GM12878 (cell line): Measurements from ENCODE around the gene LZTFL1. TPM values are rescaled to one million over a fixed set of nuclear protein-coding genes. Genes with fewer than 3 reads are reported as not detected.

Source experiments
- ATAC-seq: fragments of 200-7000 bp; cut with Tn5 transposase; 3 replicates; pipeline ENCODE4 v1.9.1; 2020; ENCODE audit warnings: mild to moderate bottlenecking, moderate library complexity
- BruUV-seq: library from RNA; stranded (reverse); fragments of 400-500 nt; replicated peaks from 2 replicates; lab custom pipeline; 2021; lab: Mats Ljungman, UMichigan
- CTCF ChIA-PET: fragments of 300-600 bp; sonication (Branson Sonifier 250); formaldehyde crosslinking; extraction: SDS; loops from one replicate; lab custom pipeline; 2021; ENCODE audit warnings: inconsistent platforms; lab: Yijun Ruan, JAX
- POLR2A ChIA-PET: fragments of 350-600 bp; formaldehyde crosslinking; extraction: SDS; loops from one replicate; lab custom pipeline; 2021; ENCODE audit warnings: inconsistent platforms; lab: Charles Lee
- RAD21 ChIA-PET: fragments of 300-600 bp; sonication (Branson Sonifier 250); formaldehyde crosslinking; loops from one replicate; lab custom pipeline; 2023; ENCODE audit warnings: antibody characterized with exemption; ENCODE audit not compliant: unreplicated experiment; lab: Charles Lee
- SMC1A ChIA-PET: fragments of 300-600 bp; sonication (Branson Sonifier 250); formaldehyde crosslinking; loops from one replicate; lab custom pipeline; 2023; ENCODE audit not compliant: unreplicated experiment, uncharacterized antibody; lab: Charles Lee
- DNase-seq: peaks from one replicate; pipeline ENCODE4 v3.0.0-alpha.2; 2011; ENCODE audit warnings: low read depth, low spot score
- FAIRE-seq: peaks from 3 replicates; lab custom pipeline; 2011; peaks lifted over from hg19 to GRCh38; lab: Jason Lieb, UNC
- H2AFZ ChIP-seq: 2 replicates; pipeline ENCODE4 v1.6.0; 2011; ENCODE audit warnings: low read depth, low read length, control low read depth; ENCODE audit not compliant: control insufficient read depth
- H3K27ac ChIP-seq: 2 replicates; pipeline ENCODE4 v1.5.1; 2011; ENCODE audit warnings: control low read depth; ENCODE audit not compliant: control insufficient read depth, insufficient read depth
- H3K27me3 ChIP-seq, 2 experiments: replicated peaks in 1 of 2; 2 replicates each; pipeline versions ENCODE4 v1.6.0 to v1.6.1; 2011; ENCODE audit warnings: low read length in 1 of 2; ENCODE audit not compliant: control insufficient read depth in 2 of 2, insufficient read depth in 2 of 2
- H3K36me3 ChIP-seq, 2 experiments: 2 replicates each; pipeline ENCODE4 v1.5.1; 2011; ENCODE audit warnings: low read length in 1 of 2; ENCODE audit not compliant: control insufficient read depth in 2 of 2, insufficient read depth in 2 of 2
- H3K4me1 ChIP-seq: 2 replicates; pipeline ENCODE4 v1.6.1; 2011; ENCODE audit warnings: mild to moderate bottlenecking, low read length, moderate library complexity, mixed read lengths; ENCODE audit not compliant: control insufficient read depth, insufficient read depth
- H3K4me2 ChIP-seq: 2 replicates; pipeline ENCODE4 v1.6.0; 2011; ENCODE audit warnings: control low read depth; ENCODE audit not compliant: control insufficient read depth, insufficient read depth
- H3K4me3 ChIP-seq: fragments of 200-600 bp; sonication (generic); 2 replicates; pipeline ENCODE4 v1.5.1; 2016
- H3K79me2 ChIP-seq: 2 replicates; pipeline ENCODE4 v1.6.0; 2011; ENCODE audit warnings: low read length; ENCODE audit not compliant: control insufficient read depth, insufficient read depth
- H3K9ac ChIP-seq: 2 replicates; pipeline ENCODE4 v1.8.0; 2011; ENCODE audit warnings: low read length, control low read depth, mixed read lengths; ENCODE audit not compliant: control insufficient read depth, insufficient read depth
- H3K9me3 ChIP-seq: replicated peaks from 3 replicates; pipeline ENCODE4 v1.5.1; 2011; ENCODE audit warnings: mild to moderate bottlenecking, low read length; ENCODE audit not compliant: control insufficient read depth, insufficient read depth
- H4K20me1 ChIP-seq: 2 replicates; pipeline ENCODE4 v1.6.0; 2011; ENCODE audit not compliant: control insufficient read depth, insufficient read depth
- ATF2 ChIP-seq: IDR thresholded peaks from 2 replicates; pipeline ENCODE4 v1.6.1; 2012; ENCODE audit warnings: low read length, inconsistent platforms
- BMI1 ChIP-seq: fragments of 450-650 bp; IDR thresholded peaks from 2 replicates; pipeline ENCODE4 v1.6.1; 2016; ENCODE audit warnings: mild to moderate bottlenecking, moderate library complexity, borderline replicate concordance
- ESRRA ChIP-seq: IDR thresholded peaks from 2 replicates; pipeline ENCODE4 v1.6.1; 2012; ENCODE audit warnings: mild to moderate bottlenecking, low read length, improper control_type of control experiment
- IKZF1 ChIP-seq: fragments of 450-650 bp; conservative IDR thresholded peaks from 2 replicates; pipeline ENCODE4 v1.6.1; 2017; ENCODE audit warnings: antibody characterized with exemption, mild to moderate bottlenecking
- JUNB ChIP-seq: IDR thresholded peaks from 2 replicates; pipeline ENCODE4 v1.6.1; 2016; ENCODE audit warnings: antibody characterized with exemption, mild to moderate bottlenecking
- LARP7 ChIP-seq: fragments of 450-650 bp; IDR thresholded peaks from 2 replicates; pipeline ENCODE4 v1.6.1; 2017; ENCODE audit warnings: mild to moderate bottlenecking
- NKRF ChIP-seq: fragments of 450-650 bp; conservative IDR thresholded peaks from 2 replicates; pipeline ENCODE4 v1.6.1; 2017; ENCODE audit warnings: mild to moderate bottlenecking, moderate library complexity
- PKNOX1 ChIP-seq: fragments of 450-650 bp; IDR thresholded peaks from 2 replicates; pipeline ENCODE4 v1.6.1; 2016; ENCODE audit warnings: mild to moderate bottlenecking
- POU2F2 ChIP-seq: IDR thresholded peaks from 3 replicates; pipeline ENCODE4 v1.6.1; 2011; ENCODE audit warnings: low read depth, mild to moderate bottlenecking, low read length, borderline replicate concordance
- SRF ChIP-seq, 2 experiments: IDR thresholded peaks; 2 replicates each; pipeline ENCODE4 v1.6.1; 2011; ENCODE audit warnings: low read depth in 2 of 2, low read length in 2 of 2, mild to moderate bottlenecking in 1 of 2, moderate library complexity in 1 of 2
- TBL1XR1 ChIP-seq: IDR thresholded peaks from 2 replicates; pipeline ENCODE4 v1.6.1; 2012; ENCODE audit warnings: low read depth, low read length, improper control_type of control experiment
- TCF12 ChIP-seq: IDR thresholded peaks from 2 replicates; pipeline ENCODE4 v1.6.1; 2011; ENCODE audit warnings: low read depth, mild to moderate bottlenecking, low read length
- ZBED1 ChIP-seq: IDR thresholded peaks from 2 replicates; pipeline ENCODE4 v1.6.1; 2016; ENCODE audit warnings: borderline replicate concordance
- WGBS: methylation state at CpG from one replicate; pipeline ENCODE4 v1.1.6; 2016; ENCODE audit warnings: low lambda C conversion rate; ENCODE audit not compliant: insufficient replicate concordance, insufficient coverage; ENCODE audit errors: missing lambda C conversion rate; 5-methylcytosine and 5-hydroxymethylcytosine counted together
- in situ Hi-C: fragments of 300-500 bp; cut with MboI; formaldehyde crosslinking; loops from 9 replicates; pipeline ENCODE4 v1.14.3; 2018; ENCODE audit warnings: mixed read lengths
- intact Hi-C: fragments of 100-400 bp; cut with micrococcal nuclease; formaldehyde crosslinking; loops from one replicate; pipeline ENCODE4 v1.14.2; 2022; ENCODE audit not compliant: unreplicated experiment
- polyA plus RNA-seq, 11 experiments: library from polyadenylated mRNA; depleted of rRNA in 4 of 11; unstranded in 6 of 11; stranded (reverse) in 5 of 11; fragments of >200 nt; fragmentation: Nextera tagmentation in 4 of 11; fragmentation: Illumina TruSeq in 1 of 11; extraction: Ambion mirVana in 4 of 11; extraction: Trizol in 1 of 11; gene quantifications; 1 replicate in 1 of 11; 2 replicates in 10 of 11; pipeline versions ENCODE4 v1.2.1 to v1.2.3, GENCODE V29; 2011 to 2016; ENCODE audit warnings: inconsistent platforms in 2 of 11, missing spikeins in 2 of 11, low read depth in 1 of 11
- total RNA-seq, 4 experiments: library from RNA; depleted of rRNA in 3 of 4; stranded (reverse); fragments of >200 nt in 3 of 4; fragmentation: Illumina TruSeq in 1 of 4; extraction: Trizol in 1 of 4; gene quantifications; 2 replicates each; pipeline versions ENCODE4 v1.2.1 to v1.2.3, GENCODE V29; 2013 to 2021

The LZTFL1 gene
- total and polyA plus RNA-seq, 10 of the 15 experiments (the other 5 are each of a cell fraction or from before 2014, with no cell fraction given): 9.8 to 74.1 (median 11.9) TPM

DNA sequence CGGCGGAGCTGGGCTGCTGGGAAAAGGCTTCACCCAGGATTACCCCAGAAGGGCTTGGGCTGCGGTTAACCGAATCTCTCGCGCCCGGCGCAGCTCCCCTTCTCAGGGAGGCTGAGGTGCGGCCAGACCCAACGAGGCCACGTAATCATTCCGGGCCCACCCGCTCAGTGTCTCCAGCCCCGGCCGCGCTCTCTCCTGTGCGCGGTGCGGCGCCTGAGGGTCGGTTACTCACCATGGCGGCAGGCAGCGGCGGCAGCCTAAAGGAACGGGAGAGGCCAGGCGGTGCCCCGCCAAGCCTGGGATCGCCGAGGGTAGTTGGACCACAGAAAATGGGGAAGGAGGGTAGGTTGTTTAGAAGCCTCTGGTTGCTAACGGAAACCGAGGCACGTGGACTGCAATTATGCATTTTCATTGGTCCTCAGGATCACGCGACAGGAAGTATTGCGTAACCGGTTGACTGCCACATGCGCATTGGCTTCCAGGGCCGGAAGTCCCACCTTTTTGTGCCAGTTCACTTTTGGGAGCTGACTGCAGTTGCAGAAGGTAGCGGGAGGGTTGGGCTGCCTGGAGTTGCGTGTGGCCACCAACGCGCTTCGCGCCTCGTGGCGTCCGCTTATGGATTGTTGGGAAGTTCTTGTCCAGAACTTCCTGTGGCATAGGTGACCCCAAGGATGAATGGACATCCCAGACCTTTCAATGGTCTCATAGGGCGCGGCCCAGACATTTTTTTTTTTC lies at the start of gene LZTFL1 (continued):
- peak; percentile 16; the same call in 1 of the 2 replicates for TF ChIP-seq JUNB
- TF ChIP-seq NKRF: peak; percentile 99
- peak; percentile 42; the same call in 1 of the 2 replicates for TF ChIP-seq IKZF1
- TF ChIP-seq PKNOX1: peak; percentile 79
- no peak; the same call in 1 of the 2 replicates for TF ChIP-seq ZBED1

GRCh38 chr3:45890405-45890804 lies 48.5 kb upstream of the LZTFL1 start:
- ChIA-PET CTCF (interaction anchor here (0.9 to 1.0 kb wide), 3 partner anchors 15 to 38 kb away, joined by 3 read pairs; no protein-coding TSS in a partner anchor), RAD21 (interaction anchor here (0.8 to 1.3 kb wide), 3 partner anchors 9 to 22 kb away, joined by 3 to 6 read pairs (median 4); no protein-coding TSS in a partner anchor), POLR2A (interaction anchor here (0.8 to 1.6 kb wide), 6 partner anchors 9 to 94 kb away, joined by 3 to 7 read pairs (median 3); partner anchors contain the start of gene SLC6A20), SMC1A (interaction anchor here (0.8 to 2.0 kb wide), 5 partner anchors 14 to 47 kb away, joined by 3 to 7 read pairs (median 3); no protein-coding TSS in a partner anchor)
- H3K27me3 ChIP-seq: no peaks in the 10 kb centered on the region
- no peaks in the 10 kb centered on the region for H3K79me2 ChIP-seq
- TF ChIP-seq TBL1XR1 (no peak), ATF2 (no peak), POU2F2 (no peak), BMI1 (no peak), ESRRA (no peak), LARP7 (no peak), SRF (IDR thresholded peaks at IDR 0.05; ENCODE audit: low read depth in 2 of 2, low read length in 2 of 2) (no peak), TCF12 (no peak)
- in situ Hi-C loops (no loop called here), intact Hi-C loops (no loop called here)
- ATAC-seq (no peak), FAIRE-seq (no peak), DNase-seq (no peak)
- H4K20me1 ChIP-seq: no peaks in the 10 kb centered on the region
- H2AFZ ChIP-seq: no peak overlapping the region
- WGBS: 70% methylated on average over 3 of the region's 3 CpGs
- peaks cover 0 to 2% of the 10 kb centered on the region in 2 experiments; a peak in 1 of 4 replicates for H3K36me3 ChIP-seq
- H3K9ac ChIP-seq: no peak overlapping the region
- no peak overlapping the region for H3K4me2 ChIP-seq
- no peak overlapping the region for H3K27ac ChIP-seq
- peaks cover 5% of the 10 kb centered on the region; the same call in 2 of the 3 replicates for H3K9me3 ChIP-seq
- peaks cover 33% of the 10 kb centered on the region for H3K4me1 ChIP-seq
- no TSS peak for BruUV-seq
- H3K4me3 ChIP-seq: no peak overlapping the region
